H9 (cell line): ENCODE data around the gene RSAD1. TPM values are rescaled to one million over a fixed set of nuclear protein-coding genes. Genes with fewer than 3 reads are reported as not detected.

ENCODE experiments used
- DNase-seq: peaks from one replicate; pipeline ENCODE4 v3.0.0-alpha.2; 2017
- H2AFZ ChIP-seq: one replicate; pipeline ENCODE4 v1.6.1; 2013; ENCODE audit warnings: mild to moderate bottlenecking, low read length, control low read depth, moderate library complexity
- H2AK5ac ChIP-seq: 2 replicates; pipeline ENCODE4 v1.6.1; 2013; ENCODE audit warnings: low read length, control low read depth, mixed read lengths; ENCODE audit not compliant: insufficient read length
- H2BK120ac ChIP-seq: one replicate; pipeline ENCODE4 v1.6.1; 2013; ENCODE audit warnings: low read depth, mild to moderate bottlenecking, low read length, control low read depth, inconsistent platforms; ENCODE audit not compliant: poor library complexity, severe bottlenecking
- H2BK12ac ChIP-seq: 2 replicates; pipeline ENCODE4 v1.6.1; 2013; ENCODE audit warnings: low read length, control low read depth, mixed read lengths, low read depth; ENCODE audit not compliant: insufficient read length
- H2BK15ac ChIP-seq: 2 replicates; pipeline ENCODE4 v1.6.1; 2013; ENCODE audit warnings: low read depth, low read length, control low read depth
- H2BK20ac ChIP-seq: one replicate; pipeline ENCODE4 v1.6.1; 2013; ENCODE audit warnings: low read depth, mild to moderate bottlenecking, low read length, control low read depth, inconsistent platforms; ENCODE audit not compliant: poor library complexity, severe bottlenecking
- H2BK5ac ChIP-seq: 2 replicates; pipeline ENCODE4 v1.6.1; 2013; ENCODE audit warnings: low read length, control low read depth, mixed read lengths; ENCODE audit not compliant: insufficient read length
- H3K14ac ChIP-seq: 2 replicates; pipeline ENCODE4 v1.6.1; 2013; ENCODE audit warnings: low read length, control low read depth; ENCODE audit not compliant: insufficient read depth
- H3K18ac ChIP-seq: 2 replicates; pipeline ENCODE4 v1.6.1; 2013; ENCODE audit warnings: low read depth, mild to moderate bottlenecking, mixed read lengths, low read length, control low read depth; ENCODE audit not compliant: insufficient read length
- H3K23ac ChIP-seq: 2 replicates; pipeline ENCODE4 v1.6.1; 2013; ENCODE audit warnings: low read length, control low read depth, mixed read lengths, low read depth; ENCODE audit not compliant: insufficient read length
- H3K23me2 ChIP-seq: 2 replicates; pipeline ENCODE4 v1.6.1; 2013; ENCODE audit warnings: low read depth, mild to moderate bottlenecking, mixed read lengths, low read length, control low read depth; ENCODE audit not compliant: insufficient read length, poor library complexity, severe bottlenecking
- H3K27ac ChIP-seq: 2 replicates; pipeline ENCODE4 v1.5.1; 2013; ENCODE audit warnings: low read length, control low read depth, mixed read lengths, low read depth; ENCODE audit not compliant: insufficient read length
- H3K27me3 ChIP-seq: 2 replicates; pipeline ENCODE4 v1.6.1; 2013; ENCODE audit warnings: low read length, control low read depth, inconsistent platforms; ENCODE audit not compliant: insufficient read depth
- H3K4ac ChIP-seq: 2 replicates; pipeline ENCODE4 v1.6.1; 2013; ENCODE audit warnings: low read depth, mild to moderate bottlenecking, control low read depth, inconsistent platforms, low read length, moderate library complexity
- H3K4me1 ChIP-seq: 2 replicates; pipeline ENCODE4 v1.6.1; 2013; ENCODE audit warnings: low read length, control low read depth, inconsistent platforms; ENCODE audit not compliant: insufficient read depth
- H3K4me2 ChIP-seq: 2 replicates; pipeline ENCODE4 v1.6.1; 2013; ENCODE audit warnings: low read length, control low read depth, mixed read lengths; ENCODE audit not compliant: insufficient read length, insufficient read depth
- H3K56ac ChIP-seq: 2 replicates; pipeline ENCODE4 v1.6.1; 2013; ENCODE audit warnings: low read depth, mild to moderate bottlenecking, mixed read lengths, low read length, control low read depth; ENCODE audit not compliant: insufficient read length
- H3K79me1 ChIP-seq: 2 replicates; pipeline ENCODE4 v1.6.1; 2013; ENCODE audit warnings: low read depth, mild to moderate bottlenecking, moderate library complexity, low read length, control low read depth, inconsistent platforms; ENCODE audit not compliant: insufficient read depth, poor library complexity, severe bottlenecking
- H3K79me2 ChIP-seq: 2 replicates; pipeline ENCODE4 v1.6.1; 2013; ENCODE audit warnings: low read length, control low read depth, inconsistent platforms; ENCODE audit not compliant: insufficient read depth
- H3K9ac ChIP-seq: 2 replicates; pipeline ENCODE4 v1.6.1; 2013; ENCODE audit warnings: low read length, control low read depth, mixed read lengths; ENCODE audit not compliant: insufficient read length; ENCODE audit errors: extremely low read depth
- H3K9me3 ChIP-seq: one replicate; pipeline ENCODE4 v1.6.1; 2013; ENCODE audit warnings: low read depth, low read length, inconsistent platforms; ENCODE audit not compliant: control insufficient read depth
- H3T11ph ChIP-seq: one replicate; pipeline ENCODE4 v1.6.1; 2013; ENCODE audit warnings: mild to moderate bottlenecking, low read length, control low read depth, inconsistent platforms
- H4K20me1 ChIP-seq: one replicate; pipeline ENCODE4 v1.6.1; 2013; ENCODE audit not compliant: control insufficient read depth, insufficient read length, insufficient read depth
- H4K5ac ChIP-seq: 2 replicates; pipeline ENCODE4 v1.6.1; 2013; ENCODE audit warnings: low read depth, mild to moderate bottlenecking, mixed read lengths, low read length, control low read depth; ENCODE audit not compliant: insufficient read length
- H4K8ac ChIP-seq: replicated peaks from 2 replicates; pipeline ENCODE4 v1.6.1; 2013; ENCODE audit warnings: low read length, control low read depth, mixed read lengths, low read depth; ENCODE audit not compliant: insufficient read length
- H4K91ac ChIP-seq: 2 replicates; pipeline ENCODE4 v1.6.1; 2013; ENCODE audit warnings: low read depth, mild to moderate bottlenecking, moderate library complexity, mixed read lengths, low read length, control low read depth; ENCODE audit not compliant: insufficient read length
- H3K27ac Mint-ChIP-seq, 3 experiments: 2 replicates in 2 of 3; 3 replicates in 1 of 3; pipeline ENCODE4 v1.8.0; 2020 to 2021; ENCODE audit warnings: mixed read lengths in 3 of 3, mild to moderate bottlenecking in 1 of 3, moderate library complexity in 1 of 3
- H3K27me3 Mint-ChIP-seq: 2 replicates; pipeline ENCODE4 v1.8.0; 2021; ENCODE audit warnings: low read depth, mild to moderate bottlenecking, moderate library complexity, mixed read lengths
- H3K36me3 Mint-ChIP-seq, 3 experiments: 2 replicates in 2 of 3; 3 replicates in 1 of 3; pipeline ENCODE4 v1.8.0; 2020 to 2021; ENCODE audit warnings: low read depth in 3 of 3, mixed read lengths in 3 of 3; ENCODE audit not compliant: insufficient read depth in 1 of 3
- H3K4me1 Mint-ChIP-seq, 2 experiments: 2 replicates each; pipeline ENCODE4 v1.8.0; 2020; ENCODE audit warnings: mixed read lengths in 2 of 2
- H3K4me3 Mint-ChIP-seq, 2 experiments: 2 replicates in 1 of 2; 3 replicates in 1 of 2; pipeline ENCODE4 v1.8.0; 2020 to 2021; ENCODE audit warnings: mild to moderate bottlenecking in 2 of 2, mixed read lengths in 2 of 2, moderate library complexity in 1 of 2
- H3K9me3 Mint-ChIP-seq, 2 experiments: 2 replicates in 1 of 2; 3 replicates in 1 of 2; pipeline ENCODE4 v1.8.0; 2020; ENCODE audit warnings: mild to moderate bottlenecking in 2 of 2, mixed read lengths in 2 of 2, moderate library complexity in 1 of 2
- CTCF ChIP-seq: fragments of 200-600 bp; sonication (generic); conservative IDR thresholded peaks from 3 replicates; pipeline ENCODE4 v1.8.0; 2021; ENCODE audit warnings: antibody characterized with exemption, mild to moderate bottlenecking
- WGBS: extraction: QIAGEN DNeasy Blood & Tissue Kit; methylation state at CpG from one replicate; pipeline ENCODE4 v1.1.7; 2013; ENCODE audit warnings: missing lambda C conversion rate, low lambda C conversion rate, mixed read lengths; ENCODE audit not compliant: insufficient read length; ENCODE audit errors: extremely low coverage; 5-methylcytosine and 5-hydroxymethylcytosine counted together
- total RNA-seq: library from RNA; stranded (reverse); gene quantifications from 2 replicates; pipeline ENCODE4 v1.2.1, GENCODE V29; 2021

RSAD1 gene
- total RNA-seq, 1 experiment from 2014 or later, result 27.9 TPM

GRCh38 chr17:50467114-50467854 lies 11.4 kb upstream of the RSAD1 start:
- H2AK5ac ChIP-seq, result no peak overlapping the region

More at GRCh38 chr17:50467114-50467854, 11.4 kb upstream of the RSAD1 start:
- H2BK15ac ChIP-seq, result no peak overlapping the region
- no peak overlapping the region for H4K91ac ChIP-seq
- H3K4me3 Mint-ChIP-seq, result peak overlapping the region; percentile 10 to 60; a peak in 4 of 5 replicates
- no CpG with 5 or more reads among the region's 7 CpGs for WGBS
- H3K23me2 ChIP-seq, result peaks cover 2% of the 10 kb centered on the region
- no peak overlapping the region for H3K23ac ChIP-seq
- no peak overlapping the region for H2BK120ac ChIP-seq
- no peak for TF ChIP-seq CTCF
- H3T11ph ChIP-seq, result no peak overlapping the region
- no peaks in the 10 kb centered on the region for H3K79me1 ChIP-seq
- H3K18ac ChIP-seq, result no peak overlapping the region
- no peak overlapping the region for H3K27ac ChIP-seq
- H4K8ac ChIP-seq, result no peak overlapping the region
- DNase-seq, result no peak
- peaks cover 0 to 4% (median 2%) of the 10 kb centered on the region in 3 experiments; a peak in 4 of 7 replicates for H3K36me3 Mint-ChIP-seq
- H2AFZ ChIP-seq, result no peak overlapping the region
- H2BK20ac ChIP-seq, result no peak overlapping the region
- no peaks in the 10 kb centered on the region for H4K20me1 ChIP-seq
- H4K5ac ChIP-seq, result no peak overlapping the region
- H3K56ac ChIP-seq, result no peak overlapping the region
- peaks cover 16 to 28% of the 10 kb centered on the region in 2 experiments for H3K4me1 Mint-ChIP-seq
- peaks cover 3% of the 10 kb centered on the region; the same call in 1 of the 2 replicates for H3K4me1 ChIP-seq
- no peak overlapping the region; a peak in 1 of 7 replicates for H3K27ac Mint-ChIP-seq
- H3K9me3 ChIP-seq, result no peaks in the 10 kb centered on the region
- H3K27me3 ChIP-seq, result peaks cover 12% of the 10 kb centered on the region; the same call in 1 of the 2 replicates
- no peak overlapping the region for H3K4me2 ChIP-seq
- H3K79me2 ChIP-seq, result no peaks in the 10 kb centered on the region
- H3K9ac ChIP-seq, result no peak overlapping the region
- no peak overlapping the region for H3K14ac ChIP-seq
- H2BK5ac ChIP-seq, result no peak overlapping the region
- no peak overlapping the region for H3K4ac ChIP-seq
- peaks cover 38% of the 10 kb centered on the region for H3K27me3 Mint-ChIP-seq
- no peaks in the 10 kb centered on the region for H3K9me3 Mint-ChIP-seq
- no peak overlapping the region for H2BK12ac ChIP-seq
